Tibial artery (tissue), 4 donors: ENCODE data around the gene SERPINA7.
"Not testable (repeated sequence)": the region's sequence is repeated elsewhere in the genome, so short reads cannot be mapped to it uniquely, and the experiment has no call there.

Source experiments
- DNase-seq, 2 donors: peaks; one replicate each; pipeline ENCODE4 v3.0.0-alpha.2; 2019
- H3K27ac ChIP-seq, 2 donors: fragments of 200-600 bp; sonication (generic) in 1 of 2; 1 replicate in 1 of 2; 2 replicates in 1 of 2; pipeline ENCODE4 v1.5.1; 2018 to 2019; ENCODE audit warnings: mild to moderate bottlenecking in 1 of 2
- H3K27me3 ChIP-seq, 2 donors: fragments of 200-600 bp; sonication (generic) in 1 of 2; one replicate each; pipeline versions ENCODE4 v1.5.1 to v1.6.0; 2016 to 2019
- H3K36me3 ChIP-seq, 3 donors: fragments of 200-600 bp; sonication (generic) in 2 of 3; one replicate each; pipeline ENCODE4 v1.5.1; 2016 to 2019; ENCODE audit warnings: mild to moderate bottlenecking in 2 of 3
- H3K4me1 ChIP-seq, 4 donors: fragments of 200-600 bp; sonication (generic) in 2 of 4; 1 replicate in 3 of 4; 2 replicates in 1 of 4; pipeline ENCODE4 v1.5.1; 2016 to 2019
- H3K4me3 ChIP-seq, 2 donors: fragments of 200-600 bp; sonication (generic) in 1 of 2; 1 replicate in 1 of 2; 2 replicates in 1 of 2; pipeline ENCODE4 v1.5.1; 2018 to 2019; ENCODE audit warnings: mild to moderate bottlenecking in 2 of 2
- H3K9me3 ChIP-seq, 3 donors: fragments of 200-600 bp; sonication (generic) in 1 of 3; one replicate each; pipeline ENCODE4 v1.5.1; 2016 to 2019
- intact Hi-C: fragments of 100-400 bp; cut with DNase I; formaldehyde crosslinking; loops from one replicate; pipeline ENCODE4 v1.15.0; 2023; ENCODE audit warnings: low total_unique reads
- TF ChIP-seq, protein P1 (sequence below), 2 experiments: fragments of 200-600 bp in 1 of 2; fragments of 450-650 bp in 1 of 2; IDR thresholded peaks; one replicate each; pipeline ENCODE4 v1.5.1; 2017 to 2019; ENCODE audit warnings: antibody characterized with exemption in 2 of 2, mild to moderate bottlenecking in 1 of 2, moderate library complexity in 1 of 2

The SERPINA7 gene

DNA sequence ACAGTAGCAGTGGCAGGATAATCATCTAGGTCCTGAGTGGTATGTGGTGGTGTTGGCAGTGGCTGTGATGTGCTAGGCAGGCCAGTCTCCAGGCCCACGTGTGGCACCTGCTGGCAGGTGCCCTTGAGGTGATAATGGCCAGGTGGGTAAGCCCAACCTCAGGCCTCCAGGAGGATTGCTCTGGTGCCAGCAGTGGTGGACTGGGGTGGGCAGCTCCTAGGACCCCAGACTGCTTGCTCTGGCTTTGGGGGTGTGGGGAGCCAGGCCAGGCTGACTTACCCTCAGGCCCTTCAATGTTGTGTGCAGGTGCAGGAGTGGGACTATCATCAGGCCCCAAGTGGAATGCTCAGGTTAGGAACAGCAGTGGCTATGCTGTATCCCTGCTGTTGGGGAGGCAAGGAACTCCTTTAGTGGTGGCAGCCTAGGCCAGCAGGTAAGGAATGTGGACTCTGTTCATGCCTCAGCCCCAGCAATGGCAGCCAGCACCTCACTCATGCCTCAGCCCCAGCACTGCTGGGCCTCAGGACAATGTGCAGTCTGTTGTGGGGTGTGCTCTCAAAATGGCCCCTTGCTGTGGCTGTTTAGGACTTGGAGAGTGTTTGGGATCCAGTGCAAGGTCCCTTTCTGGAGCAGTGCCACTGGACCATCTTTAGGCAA lies 24.3 kb downstream of the SERPINA7 start:
- no peak overlapping the region for H3K27ac ChIP-seq
- TF ChIP-seq, protein P1, sequence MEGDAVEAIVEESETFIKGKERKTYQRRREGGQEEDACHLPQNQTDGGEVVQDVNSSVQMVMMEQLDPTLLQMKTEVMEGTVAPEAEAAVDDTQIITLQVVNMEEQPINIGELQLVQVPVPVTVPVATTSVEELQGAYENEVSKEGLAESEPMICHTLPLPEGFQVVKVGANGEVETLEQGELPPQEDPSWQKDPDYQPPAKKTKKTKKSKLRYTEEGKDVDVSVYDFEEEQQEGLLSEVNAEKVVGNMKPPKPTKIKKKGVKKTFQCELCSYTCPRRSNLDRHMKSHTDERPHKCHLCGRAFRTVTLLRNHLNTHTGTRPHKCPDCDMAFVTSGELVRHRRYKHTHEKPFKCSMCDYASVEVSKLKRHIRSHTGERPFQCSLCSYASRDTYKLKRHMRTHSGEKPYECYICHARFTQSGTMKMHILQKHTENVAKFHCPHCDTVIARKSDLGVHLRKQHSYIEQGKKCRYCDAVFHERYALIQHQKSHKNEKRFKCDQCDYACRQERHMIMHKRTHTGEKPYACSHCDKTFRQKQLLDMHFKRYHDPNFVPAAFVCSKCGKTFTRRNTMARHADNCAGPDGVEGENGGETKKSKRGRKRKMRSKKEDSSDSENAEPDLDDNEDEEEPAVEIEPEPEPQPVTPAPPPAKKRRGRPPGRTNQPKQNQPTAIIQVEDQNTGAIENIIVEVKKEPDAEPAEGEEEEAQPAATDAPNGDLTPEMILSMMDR (IDR thresholded peaks at IDR 0.05): no peak
- peaks cover 0 to 21% (median 0%) of the 10 kb centered on the region in 3 donors for H3K9me3 ChIP-seq
- H3K36me3 ChIP-seq: no peaks in the 10 kb centered on the region
- DNase-seq: no peak
- no peaks in the 10 kb centered on the region for H3K4me1 ChIP-seq
- no peaks in the 10 kb centered on the region for H3K27me3 ChIP-seq
- no peak overlapping the region for H3K4me3 ChIP-seq
- intact Hi-C loops: no loop called here

DNA sequence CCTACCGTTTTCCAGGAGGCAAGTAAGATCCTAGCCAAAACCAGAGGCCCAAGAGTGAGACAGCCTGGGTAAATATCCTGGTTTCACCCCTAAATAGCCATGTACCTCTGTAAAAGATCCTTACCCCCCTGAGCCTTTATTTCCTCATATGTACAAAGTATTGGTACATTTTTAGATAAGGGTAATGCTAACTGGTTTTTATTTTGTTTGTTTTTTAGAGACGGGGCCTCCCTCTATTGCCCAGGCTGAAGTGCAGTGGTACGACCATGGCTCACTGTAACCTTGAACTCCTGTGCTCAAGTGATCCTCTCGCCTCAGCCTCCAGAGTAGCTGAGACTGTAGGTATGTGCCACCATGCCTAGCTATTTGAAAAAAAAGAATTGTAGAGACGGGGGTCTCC lies 29.4 kb downstream of the SERPINA7 start:
- DNase-seq: no peak
- no peaks in the 10 kb centered on the region for H3K4me1 ChIP-seq
- intact Hi-C loops: no loop called here
- peaks cover 0 to 21% (median 0%) of the 10 kb centered on the region in 3 donors for H3K9me3 ChIP-seq
- H3K27ac ChIP-seq: no peak overlapping the region
- H3K4me3 ChIP-seq: no peak overlapping the region
- H3K27me3 ChIP-seq: no peaks in the 10 kb centered on the region
- H3K36me3 ChIP-seq: no peaks in the 10 kb centered on the region
- TF ChIP-seq, protein P1 (IDR thresholded peaks at IDR 0.05): no peak

DNA sequence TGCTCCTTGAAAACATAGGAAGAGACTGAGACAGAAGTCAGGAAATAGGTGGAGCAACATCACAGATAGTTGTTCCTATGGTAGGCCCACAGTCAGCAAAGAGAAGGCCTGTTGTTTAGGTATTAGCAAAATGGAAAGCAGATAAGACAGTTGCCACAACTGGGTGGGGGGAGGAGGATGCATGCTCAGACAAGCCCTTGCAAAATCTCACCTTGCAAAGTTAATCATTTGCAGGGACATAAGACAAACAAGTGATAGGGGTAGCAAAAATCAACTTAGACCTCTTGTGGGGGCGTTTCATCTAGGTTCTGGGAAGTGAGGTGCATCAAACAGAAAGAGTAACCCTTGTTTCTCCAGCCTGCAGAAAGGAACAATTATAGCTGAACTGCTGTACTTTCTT lies 30.7 kb downstream of the SERPINA7 start:
- Histone ChIP-seq H3K9me3 (peaks cover 0 to 19% (median 0%) of the 10 kb centered on the region in 3 donors), H3K27me3 (no peaks in the 10 kb centered on the region), H3K4me1 (no peaks in the 10 kb centered on the region), H3K27ac (no peak overlapping the region), H3K4me3 (no peak overlapping the region), H3K36me3 (no peaks in the 10 kb centered on the region)
- no peak for DNase-seq
- intact Hi-C loops: no loop called here
- TF ChIP-seq, protein P1 (IDR thresholded peaks at IDR 0.05): no peak

DNA sequence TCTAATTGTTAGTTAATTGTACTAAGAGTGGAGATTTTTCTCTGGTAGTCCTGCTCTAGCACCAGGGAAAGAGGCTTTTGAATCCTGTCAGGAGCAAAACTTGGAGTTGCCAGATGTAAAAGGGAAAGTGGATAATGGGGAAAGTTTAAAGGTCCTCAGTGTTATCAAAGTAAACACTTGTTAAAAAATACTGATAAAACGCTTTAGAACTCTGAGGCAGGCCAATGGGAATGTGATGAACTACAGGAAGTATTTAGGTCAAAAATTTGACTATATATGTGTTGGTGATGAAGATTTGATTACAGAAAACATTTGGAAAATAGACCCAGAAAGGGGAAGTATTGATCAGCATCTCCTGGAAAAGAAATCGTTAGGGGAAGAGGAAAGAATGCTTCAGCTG lies 32.8 kb downstream of the SERPINA7 start:
- intact Hi-C loops: no loop called here
- Histone ChIP-seq H3K4me3 (no peak overlapping the region), H3K27me3 (no peaks in the 10 kb centered on the region)

DNA sequence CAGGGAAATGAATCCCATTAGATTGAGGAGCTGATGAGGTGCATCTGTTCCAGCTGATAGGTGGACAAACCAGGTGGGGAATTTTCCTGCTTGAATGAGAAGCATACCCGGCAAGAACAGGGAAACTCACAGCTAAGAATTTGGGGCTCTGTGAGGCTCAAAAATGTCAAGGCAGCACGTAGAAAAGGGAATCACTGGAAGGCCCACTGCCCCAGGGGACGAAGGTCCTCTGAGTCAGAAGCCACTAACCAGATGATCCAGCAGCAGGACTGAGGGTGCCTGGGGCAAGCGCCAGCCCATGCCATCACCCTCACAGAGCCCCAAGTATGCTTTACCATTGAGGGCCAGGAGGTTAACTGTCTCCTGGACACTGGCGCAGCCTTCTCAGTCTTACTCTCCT lies 37.9 kb downstream of the SERPINA7 start:
- H3K36me3 ChIP-seq, H3K9me3 ChIP-seq, H3K27me3 ChIP-seq, intact Hi-C loops, H3K4me3 ChIP-seq, H3K4me1 ChIP-seq, DNase-seq, H3K27ac ChIP-seq: not testable (repeated sequence)

More for the DNA sequence above, 32.8 kb downstream of the SERPINA7 start:
- TF ChIP-seq, protein P1 (IDR thresholded peaks at IDR 0.05): no peak
- H3K27ac ChIP-seq: no peak overlapping the region
- no peak for DNase-seq
- H3K9me3 ChIP-seq: peaks cover 0 to 4% (median 0%) of the 10 kb centered on the region in 3 donors
- no peaks in the 10 kb centered on the region for H3K4me1 ChIP-seq
- no peaks in the 10 kb centered on the region for H3K36me3 ChIP-seq

DNA sequence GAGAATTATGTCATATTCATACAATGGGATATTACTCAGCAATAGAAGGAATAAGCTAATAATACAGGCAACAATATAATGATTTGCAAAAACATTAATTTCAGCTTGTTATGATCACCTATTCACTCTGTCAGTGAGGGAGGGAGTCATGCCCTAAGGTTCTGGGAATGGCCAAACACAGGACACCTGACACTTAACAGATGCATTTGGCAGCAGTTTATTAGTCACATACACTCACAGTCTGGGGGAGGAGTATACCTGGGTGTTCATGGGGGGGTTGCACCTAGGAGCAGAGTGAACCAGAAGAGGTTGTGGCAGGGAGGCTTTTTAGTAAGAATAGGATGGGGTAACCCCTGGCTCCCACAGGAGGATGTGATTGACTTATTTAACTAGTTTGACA lies 38.3 kb downstream of the SERPINA7 start:
- Histone ChIP-seq H3K9me3 (no peaks in the 10 kb centered on the region), H3K4me1 (no peaks in the 10 kb centered on the region), H3K36me3 (no peaks in the 10 kb centered on the region), H3K4me3 (no peak overlapping the region), H3K27ac (no peak overlapping the region), H3K27me3 (no peaks in the 10 kb centered on the region)
- intact Hi-C loops: no loop called here
- TF ChIP-seq, protein P1 (IDR thresholded peaks at IDR 0.05): no peak
- no peak for DNase-seq
